SU-DHL-6 (cell line): ENCODE measurements around the gene RNF8.
A peak's percentile ranks its signal among the peaks of the same experiment; 100 is the strongest.

Experiments used
- EZH2phosphoT487 ChIP-seq: fragments of 200-600 bp; sonication (generic), shearing (Covaris generic); conservative IDR thresholded peaks from 2 replicates; pipeline ENCODE4 v1.6.1; 2018; ENCODE audit warnings: mild to moderate bottlenecking, antibody characterized with exemption, low read length, moderate library complexity, mixed read lengths
- TF ChIP-seq, protein P1 (sequence below): fragments of 200-600 bp; sonication (generic); IDR thresholded peaks from one replicate; pipeline ENCODE4 v1.5.1; 2017; ENCODE audit warnings: antibody characterized with exemption, mild to moderate bottlenecking, low read length, moderate library complexity; ENCODE audit not compliant: insufficient read depth, poor library complexity, severe bottlenecking

DNA sequence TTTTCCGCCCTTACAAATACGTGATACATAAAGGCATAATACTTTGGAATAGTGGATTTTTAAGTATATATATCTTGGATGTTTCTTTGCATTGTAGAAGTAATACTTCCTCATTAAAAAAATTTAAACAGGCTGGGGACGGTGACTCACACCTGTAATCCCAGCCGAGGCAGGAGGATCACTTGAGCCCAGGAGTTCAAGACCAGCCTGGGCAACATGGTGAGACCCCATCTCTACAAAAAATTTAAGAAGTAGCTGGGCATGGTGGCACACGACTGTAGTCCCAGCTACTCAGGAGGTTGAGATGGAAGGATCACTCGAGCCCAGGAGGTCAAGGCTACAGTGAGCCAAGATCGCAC, 38.6 kb upstream of the RNF8 start:
- TF ChIP-seq, protein P1, sequence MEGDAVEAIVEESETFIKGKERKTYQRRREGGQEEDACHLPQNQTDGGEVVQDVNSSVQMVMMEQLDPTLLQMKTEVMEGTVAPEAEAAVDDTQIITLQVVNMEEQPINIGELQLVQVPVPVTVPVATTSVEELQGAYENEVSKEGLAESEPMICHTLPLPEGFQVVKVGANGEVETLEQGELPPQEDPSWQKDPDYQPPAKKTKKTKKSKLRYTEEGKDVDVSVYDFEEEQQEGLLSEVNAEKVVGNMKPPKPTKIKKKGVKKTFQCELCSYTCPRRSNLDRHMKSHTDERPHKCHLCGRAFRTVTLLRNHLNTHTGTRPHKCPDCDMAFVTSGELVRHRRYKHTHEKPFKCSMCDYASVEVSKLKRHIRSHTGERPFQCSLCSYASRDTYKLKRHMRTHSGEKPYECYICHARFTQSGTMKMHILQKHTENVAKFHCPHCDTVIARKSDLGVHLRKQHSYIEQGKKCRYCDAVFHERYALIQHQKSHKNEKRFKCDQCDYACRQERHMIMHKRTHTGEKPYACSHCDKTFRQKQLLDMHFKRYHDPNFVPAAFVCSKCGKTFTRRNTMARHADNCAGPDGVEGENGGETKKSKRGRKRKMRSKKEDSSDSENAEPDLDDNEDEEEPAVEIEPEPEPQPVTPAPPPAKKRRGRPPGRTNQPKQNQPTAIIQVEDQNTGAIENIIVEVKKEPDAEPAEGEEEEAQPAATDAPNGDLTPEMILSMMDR = peak; percentile 11
- no peak for TF ChIP-seq EZH2phosphoT487
